GM12891 (cell line): ENCODE results near the gene RFTN2.

Source experiments
- PAX5 ChIP-seq: IDR thresholded peaks from 2 replicates; pipeline ENCODE4 v1.6.1; 2011; ENCODE audit warnings: low read length, moderate library complexity, mild to moderate bottlenecking; ENCODE audit not compliant: insufficient read depth, severe bottlenecking
- POLR2A ChIP-seq: IDR thresholded peaks from 2 replicates; pipeline ENCODE4 v1.6.1; 2011; ENCODE audit warnings: low read depth, low read length, control low read depth
- POLR2AphosphoS5 ChIP-seq: IDR thresholded peaks from 2 replicates; pipeline ENCODE4 v1.6.1; 2011; ENCODE audit warnings: low read depth, low read length, control low read depth
- POU2F2 ChIP-seq: IDR thresholded peaks from 2 replicates; pipeline ENCODE4 v1.6.1; 2011; ENCODE audit warnings: low read depth, mild to moderate bottlenecking, control low read depth, low read length, moderate library complexity
- SPI1 ChIP-seq: IDR thresholded peaks from 2 replicates; pipeline ENCODE4 v1.6.1; 2011; ENCODE audit warnings: low read depth, low read length, control low read depth
- TAF1 ChIP-seq: IDR thresholded peaks from 2 replicates; pipeline ENCODE4 v1.6.1; 2011; ENCODE audit warnings: low read depth, low read length, control low read depth

DNA sequence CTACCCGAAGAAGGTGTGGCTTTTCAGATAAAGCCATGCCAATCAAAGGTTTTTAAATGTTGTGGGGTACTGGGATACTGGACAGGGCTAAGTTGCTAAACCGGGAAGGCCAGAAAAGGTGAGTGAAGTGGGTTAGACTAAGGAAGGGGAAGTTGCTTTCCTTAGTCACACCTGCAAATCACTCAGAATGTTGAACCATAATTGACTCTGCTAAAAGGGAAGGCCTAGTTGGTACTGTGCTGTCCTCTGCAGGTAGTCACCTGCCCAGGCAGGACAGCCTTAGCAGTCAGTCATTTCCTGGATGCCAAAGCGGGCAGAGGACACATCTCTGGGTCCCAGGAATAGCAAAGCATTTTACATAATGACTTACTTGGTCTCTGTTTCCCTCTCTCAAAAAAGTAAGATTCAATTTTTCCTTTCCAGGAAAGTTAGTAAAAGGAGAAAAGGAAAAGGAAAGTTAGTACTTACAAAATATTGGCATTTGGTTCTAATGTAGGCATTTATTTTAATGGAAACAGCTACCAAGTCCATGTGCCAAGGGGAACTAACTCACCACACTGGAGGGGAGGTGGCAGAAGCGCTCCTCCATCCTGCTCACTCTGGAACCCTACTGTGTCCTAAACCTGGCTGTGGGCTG, 60.3 kb downstream of the RFTN2 start:
- TF ChIP-seq POLR2A = no peak
- TF ChIP-seq POLR2AphosphoS5 = no peak
- no peak for TF ChIP-seq TAF1
- no peak for TF ChIP-seq SPI1
- no peak for TF ChIP-seq PAX5
- no peak for TF ChIP-seq POU2F2
